OCI-LY3 (cell line): ENCODE results near the gene WRNIP1.

ENCODE experiments used
- H2AFZ ChIP-seq: fragments of 200-600, 300-600 bp; shearing (Covaris generic); 2 replicates; pipeline ENCODE4 v1.6.0; 2014; ENCODE audit warnings: antibody characterized with exemption, low read depth, low read length
- H3K27ac ChIP-seq: fragments of 200-600, 300-600 bp; sonication (generic); 2 replicates; pipeline ENCODE4 v1.5.1; 2014; ENCODE audit warnings: mild to moderate bottlenecking, low read length, moderate library complexity, mixed read lengths
- H3K27me3 ChIP-seq: fragments of 200-600, 300-600 bp; sonication (generic); 2 replicates; pipeline ENCODE4 v1.6.1; 2014; ENCODE audit warnings: low read depth, low read length, mixed read lengths
- H3K36me3 ChIP-seq: fragments of 200-600, 300-600 bp; sonication (generic); replicated peaks from 2 replicates; pipeline ENCODE3; 2014; ENCODE audit warnings: low read depth, low read length, mixed read lengths
- H3K4me1 ChIP-seq: fragments of 300-600, 200-600 bp; sonication (generic); 2 replicates; pipeline ENCODE4 v1.6.1; 2014; ENCODE audit warnings: low read length, mixed read lengths
- H3K4me2 ChIP-seq: fragments of 200-600, 300-600 bp; sonication (generic); 2 replicates; pipeline ENCODE4 v1.6.1; 2014; ENCODE audit warnings: low read length, mixed read lengths
- H3K4me3 ChIP-seq: fragments of 300-600, 200-600 bp; sonication (generic); 2 replicates; pipeline ENCODE4 v1.5.1; 2014; ENCODE audit warnings: antibody characterized with exemption, mild to moderate bottlenecking, low read length, moderate library complexity
- H3K79me2 ChIP-seq: fragments of 300-600, 200-600 bp; shearing (Covaris generic); 2 replicates; pipeline ENCODE4 v1.6.1; 2014; ENCODE audit warnings: mild to moderate bottlenecking, low read length, mixed read lengths
- H3K9ac ChIP-seq: fragments of 300-600, 200-600 bp; shearing (Covaris generic); 2 replicates; pipeline ENCODE4 v1.6.0; 2014; ENCODE audit warnings: mild to moderate bottlenecking, low read length, moderate library complexity
- H3K9me3 ChIP-seq: fragments of 200-600, 300-600 bp; shearing (Covaris generic); 2 replicates; pipeline ENCODE4 v1.6.1; 2014; ENCODE audit warnings: low read length, mixed read lengths; ENCODE audit not compliant: insufficient read depth
- H4K20me1 ChIP-seq: fragments of 200-600, 300-600 bp; sonication (generic); 2 replicates; pipeline ENCODE4 v1.6.1; 2016; ENCODE audit warnings: low read length, mixed read lengths; ENCODE audit not compliant: insufficient read depth
- CTCF ChIP-seq: fragments of 200-600, 300-600 bp; sonication (generic); IDR thresholded peaks from 2 replicates; pipeline ENCODE4 v1.5.1; 2014; ENCODE audit warnings: antibody characterized with exemption, low read length, low read depth
- EZH2phosphoT487 ChIP-seq: fragments of 200-600 bp; shearing (Covaris generic); IDR thresholded peaks from 2 replicates; pipeline ENCODE4 v1.6.1; 2018; ENCODE audit warnings: antibody characterized with exemption, mixed run types, low read depth

Gene WRNIP1

GRCh38 chr6:2744778-2745177 lies 20.4 kb upstream of the WRNIP1 start:
- TF ChIP-seq EZH2phosphoT487 = no peak
- TF ChIP-seq CTCF = no peak
- Histone ChIP-seq H4K20me1 (no peaks in the 10 kb centered on the region), H2AFZ (no peak overlapping the region), H3K27me3 (0 out of 2 replicates have a peak, but pooled peaks cover 3% of the 10 kb centered on the region), H3K4me1 (peaks cover 3% of the 10 kb centered on the region; the same call in 1 of the 2 replicates), H3K9me3 (no peaks in the 10 kb centered on the region), H3K36me3 (no peaks in the 10 kb centered on the region), H3K27ac (no peak overlapping the region), H3K9ac (no peak overlapping the region), H3K4me3 (no peak overlapping the region), H3K79me2 (no peaks in the 10 kb centered on the region), H3K4me2 (no peak overlapping the region)

- Histone ChIP-seq H3K4me2 (no peak overlapping the region), H3K4me3 (no peak overlapping the region), H2AFZ (no peak overlapping the region), H3K9ac (no peak overlapping the region), H3K9me3 (no peaks in the 10 kb centered on the region), H3K36me3 (no peaks in the 10 kb centered on the region), H3K4me1 (peaks cover 6% of the 10 kb centered on the region; the same call in 1 of the 2 replicates), H3K27me3 (0 out of 2 replicates have a peak, but pooled peaks cover 3% of the 10 kb centered on the region), H3K27ac (no peak overlapping the region), H3K79me2 (no peaks in the 10 kb centered on the region), H4K20me1 (no peaks in the 10 kb centered on the region)
- TF ChIP-seq CTCF (no peak), EZH2phosphoT487 (no peak)
Observed at GRCh38 chr6:2745246-2745645, 19.9 kb upstream of the WRNIP1 start.

- no peaks in the 10 kb centered on the region for H3K9me3 ChIP-seq
- no peak overlapping the region for H2AFZ ChIP-seq
- H3K36me3 ChIP-seq = no peaks in the 10 kb centered on the region
- H3K27ac ChIP-seq = no peak overlapping the region
- peaks cover 8% of the 10 kb centered on the region; the same call in 1 of the 2 replicates for H3K4me1 ChIP-seq
- H3K9ac ChIP-seq = no peak overlapping the region
- TF ChIP-seq EZH2phosphoT487 = no peak
- no peak for TF ChIP-seq CTCF
- H3K79me2 ChIP-seq = no peaks in the 10 kb centered on the region
- H3K4me3 ChIP-seq = no peak overlapping the region
- peaks cover 8% of the 10 kb centered on the region; the same call in 1 of the 2 replicates for H3K27me3 ChIP-seq
- no peaks in the 10 kb centered on the region for H4K20me1 ChIP-seq
- H3K4me2 ChIP-seq = no peak overlapping the region
Observed at GRCh38 chr6:2746557-2747061, 18.6 kb upstream of the WRNIP1 start.

- no peak overlapping the region for H3K9ac ChIP-seq
- H3K79me2 ChIP-seq = no peaks in the 10 kb centered on the region
- H3K27me3 ChIP-seq = peaks cover 18% of the 10 kb centered on the region; the same call in 1 of the 2 replicates
- no peak overlapping the region for H3K4me2 ChIP-seq
- no peak overlapping the region for H3K4me3 ChIP-seq
- H2AFZ ChIP-seq = no peak overlapping the region
- peaks cover 8% of the 10 kb centered on the region; the same call in 1 of the 2 replicates for H3K4me1 ChIP-seq
- H3K9me3 ChIP-seq = no peaks in the 10 kb centered on the region
- no peak for TF ChIP-seq CTCF
- TF ChIP-seq EZH2phosphoT487 = no peak
- no peaks in the 10 kb centered on the region for H4K20me1 ChIP-seq
- no peaks in the 10 kb centered on the region for H3K36me3 ChIP-seq
- no peak overlapping the region for H3K27ac ChIP-seq
Observed at GRCh38 chr6:2748183-2748582, 17.0 kb upstream of the WRNIP1 start.
